Osteocyte (in vitro differentiated cells): ENCODE results near the gene TMEM214. TPM values are rescaled to one million over a fixed set of nuclear protein-coding genes. Genes with fewer than 3 reads are reported as not detected.

Source experiments
- DNase-seq: peaks from one replicate; pipeline ENCODE4 v3.0.0; 2021; ENCODE audit warnings: mixed read lengths; ENCODE audit not compliant: unreplicated experiment; ENCODE audit errors: extremely low spot score
- H3K27ac Mint-ChIP-seq: one replicate; pipeline ENCODE4 v1.8.0; 2021; ENCODE audit warnings: mild to moderate bottlenecking, mixed read lengths; ENCODE audit not compliant: unreplicated experiment
- H3K27me3 Mint-ChIP-seq: one replicate; pipeline ENCODE4 v1.8.0; 2021; ENCODE audit warnings: mixed read lengths; ENCODE audit not compliant: unreplicated experiment
- H3K36me3 Mint-ChIP-seq: one replicate; pipeline ENCODE4 v1.8.0; 2021; ENCODE audit warnings: mixed read lengths; ENCODE audit not compliant: unreplicated experiment
- H3K4me1 Mint-ChIP-seq: one replicate; pipeline ENCODE4 v1.8.0; 2021; ENCODE audit warnings: mixed read lengths; ENCODE audit not compliant: unreplicated experiment
- H3K4me3 Mint-ChIP-seq: one replicate; pipeline ENCODE4 v1.8.0; 2021; ENCODE audit warnings: mild to moderate bottlenecking, moderate library complexity, mixed read lengths; ENCODE audit not compliant: unreplicated experiment
- H3K9me3 Mint-ChIP-seq: one replicate; pipeline ENCODE4 v1.8.0; 2021; ENCODE audit warnings: mixed read lengths; ENCODE audit not compliant: unreplicated experiment
- CTCF ChIP-seq: fragments of 200-600 bp; sonication (generic); IDR thresholded peaks from 2 replicates; pipeline ENCODE4 v1.5.0; 2021; ENCODE audit warnings: antibody characterized with exemption, mild to moderate bottlenecking, moderate library complexity
- total RNA-seq: library from RNA; stranded (reverse); gene quantifications from 2 replicates; pipeline ENCODE4 v1.2.1, GENCODE V29; 2021

The TMEM214 gene
- total RNA-seq, 1 donor from 2014 or later = 118 TPM

- Mint-ChIP-seq H3K27ac (peak overlapping the region; percentile 91), H3K9me3 (no peaks in the 10 kb centered on the region), H3K4me1 (peaks cover 77% of the 10 kb centered on the region), H3K27me3 (no peaks in the 10 kb centered on the region), H3K4me3 (no peak overlapping the region), H3K36me3 (peaks cover 3% of the 10 kb centered on the region)
- DNase-seq = no peak
- TF ChIP-seq CTCF = no peak
These were observed 44.5 kb downstream of the TMEM214 start for GRCh38 chr2:27077231-27077630.

- TF ChIP-seq CTCF = no peak
- H3K36me3 Mint-ChIP-seq = peaks cover 4% of the 10 kb centered on the region
- H3K4me3 Mint-ChIP-seq = peak within 1 kb of the TSS; percentile 91
- H3K27ac Mint-ChIP-seq = peak within 1 kb of the TSS; percentile 91
- DNase-seq = peak; percentile 96
- no peaks in the 10 kb centered on the region for H3K9me3 Mint-ChIP-seq
- peaks cover 67% of the 10 kb centered on the region for H3K4me1 Mint-ChIP-seq
- no peaks in the 10 kb centered on the region for H3K27me3 Mint-ChIP-seq
These were observed 45.8 kb downstream of the TMEM214 start, which contains the start of gene EMILIN1 for GRCh38 chr2:27078267-27079194. Gene EMILIN1 (plus strand): TSS chr2:27078615. CDS start chr2:27079066, 451 bp downstream.

- no peaks in the 10 kb centered on the region for H3K9me3 Mint-ChIP-seq
- H3K4me3 Mint-ChIP-seq = peak overlapping the region; percentile 91
- TF ChIP-seq CTCF = no peak
- peaks cover 61% of the 10 kb centered on the region for H3K4me1 Mint-ChIP-seq
- DNase-seq = no peak
- no peaks in the 10 kb centered on the region for H3K27me3 Mint-ChIP-seq
- peaks cover 4% of the 10 kb centered on the region for H3K36me3 Mint-ChIP-seq
- H3K27ac Mint-ChIP-seq = peak overlapping the region; percentile 85
These were observed 46.7 kb downstream of the TMEM214 start for GRCh38 chr2:27079233-27080139.

GRCh38 chr2:27080140-27080469 lies 47.3 kb downstream of the TMEM214 start:
- no peaks in the 10 kb centered on the region for H3K27me3 Mint-ChIP-seq
- peak overlapping the region; percentile 85 for H3K27ac Mint-ChIP-seq
- no peak for TF ChIP-seq CTCF
- H3K9me3 Mint-ChIP-seq = no peaks in the 10 kb centered on the region
- H3K4me3 Mint-ChIP-seq = peak overlapping the region; percentile 91
- H3K36me3 Mint-ChIP-seq = peaks cover 4% of the 10 kb centered on the region
- no peak for DNase-seq
- peaks cover 56% of the 10 kb centered on the region for H3K4me1 Mint-ChIP-seq

- H3K4me1 Mint-ChIP-seq = peaks cover 56% of the 10 kb centered on the region
- no peak for TF ChIP-seq CTCF
- no peaks in the 10 kb centered on the region for H3K9me3 Mint-ChIP-seq
- no peak for DNase-seq
- peaks cover 4% of the 10 kb centered on the region for H3K36me3 Mint-ChIP-seq
- H3K27ac Mint-ChIP-seq = peak overlapping the region; percentile 85
- H3K4me3 Mint-ChIP-seq = peak overlapping the region; percentile 91
- no peaks in the 10 kb centered on the region for H3K27me3 Mint-ChIP-seq
These were observed 47.8 kb downstream of the TMEM214 start for GRCh38 chr2:27080603-27080936.
